NCI-H1048 (cell line): ENCODE measurements around the gene APOE.
"Not testable (repeated sequence)": the region's sequence is repeated elsewhere in the genome, so short reads cannot be mapped to it uniquely, and the experiment has no call there.

Experiments used
- DNase-seq: peaks from one replicate; lab custom pipeline; 2025; lab: John Stamatoyannopoulos, UW

Gene APOE

DNA sequence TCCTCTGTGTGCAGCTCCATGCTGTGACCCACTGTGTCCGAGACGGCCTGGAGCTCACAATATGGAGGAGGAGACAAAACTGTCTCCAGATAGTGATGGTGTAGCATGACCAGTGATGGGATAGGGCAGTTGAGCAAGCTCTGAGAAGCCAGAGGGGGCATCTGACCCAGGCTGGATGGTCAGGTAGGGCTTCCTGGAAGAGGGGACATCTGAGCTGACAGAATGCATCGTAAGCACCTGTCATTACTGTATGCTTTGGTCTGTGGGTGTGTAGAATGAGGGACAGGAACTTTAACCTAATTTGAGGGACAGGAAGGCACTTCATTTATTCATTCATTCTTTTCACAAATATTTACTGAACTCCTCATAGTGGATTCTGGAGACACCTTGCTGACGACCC lies 21.0 kb upstream of the APOE start:
- DNase-seq: no peak

DNA sequence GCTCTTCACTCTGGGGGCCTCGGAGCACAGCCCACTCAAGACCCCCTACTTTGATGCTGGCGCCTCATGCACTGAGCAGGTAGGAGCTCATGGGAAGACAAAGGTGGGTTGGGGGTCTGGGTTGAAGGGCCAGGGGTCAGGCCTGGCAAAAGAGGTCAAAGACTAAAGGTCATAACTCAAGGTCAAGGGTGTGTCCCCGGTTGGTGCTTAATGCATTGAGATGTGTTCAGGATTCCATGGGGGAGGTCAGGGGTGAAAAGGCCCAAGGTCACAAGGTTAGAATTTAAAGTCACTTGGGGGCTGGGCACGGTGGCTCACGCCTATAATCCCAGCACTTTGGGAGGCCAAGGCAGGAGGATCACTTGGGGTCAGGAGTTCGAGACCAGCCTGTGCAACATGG lies 19.5 kb upstream of the APOE start:
- DNase-seq: no peak

DNA sequence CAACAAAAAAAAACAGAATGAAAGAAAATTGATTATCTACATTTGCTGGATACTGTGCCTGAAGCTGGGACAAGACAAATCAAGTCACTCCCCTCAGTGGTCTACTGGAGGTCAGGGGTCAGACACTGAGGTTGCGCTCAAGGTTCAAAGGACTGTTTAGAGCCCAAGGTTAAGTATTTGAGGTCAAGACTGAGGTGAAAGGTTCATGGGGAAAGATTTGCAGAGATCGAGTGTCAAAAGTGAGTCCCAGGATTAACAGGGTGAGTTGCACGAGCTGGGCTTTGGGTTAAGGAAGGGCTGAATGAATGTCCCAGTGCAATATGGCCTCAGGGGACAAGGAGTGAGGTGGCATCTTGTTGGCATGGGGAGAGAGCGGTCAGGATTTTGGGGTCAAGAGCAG lies 17.9 kb upstream of the APOE start:
- DNase-seq: no peak

DNA sequence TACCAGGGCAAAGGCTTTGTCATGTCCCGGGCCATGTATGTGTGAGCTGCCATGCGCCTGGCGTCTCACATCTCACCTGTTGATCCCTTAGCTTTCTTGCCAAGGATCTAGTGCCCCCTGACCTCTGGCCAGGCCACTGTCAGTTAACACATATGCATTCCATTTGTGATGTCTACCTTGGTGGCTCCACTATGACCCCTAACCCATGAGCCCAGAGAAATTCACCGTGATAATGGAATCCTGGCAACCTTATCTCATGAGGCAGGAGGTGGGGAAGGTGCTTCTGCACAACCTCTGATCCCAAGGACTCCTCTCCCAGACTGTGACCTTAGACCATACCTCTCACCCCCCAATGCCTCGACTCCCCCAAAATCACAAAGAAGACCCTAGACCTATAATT lies 17.3 kb upstream of the APOE start:
- not testable (repeated sequence) for DNase-seq

DNA sequence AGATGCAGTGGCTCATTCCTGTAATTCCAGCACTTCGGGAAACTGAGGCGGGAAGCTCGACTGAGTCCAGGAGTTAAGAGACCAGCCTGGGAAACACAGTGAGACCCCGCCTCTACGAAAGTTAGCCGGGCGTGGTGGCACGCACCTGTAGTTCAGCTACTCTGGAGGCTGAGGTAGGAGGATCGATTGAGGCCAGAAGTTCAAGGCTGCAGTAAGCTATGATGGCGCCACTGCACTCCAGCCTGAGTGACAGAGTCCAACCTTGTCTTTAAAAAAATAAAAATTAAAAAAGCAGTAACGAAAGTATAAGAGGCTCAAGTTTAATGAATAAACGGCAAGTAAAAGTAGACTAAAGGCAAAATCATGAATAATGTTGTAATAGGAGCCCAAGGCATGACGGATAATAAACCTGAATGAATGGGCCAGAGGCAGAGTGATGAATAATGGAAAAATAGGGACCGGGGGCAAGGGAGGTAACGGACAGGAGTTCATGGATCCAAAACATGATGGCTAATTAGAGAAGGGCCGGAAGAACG lies 15.7 kb upstream of the APOE start:
- DNase-seq: no peak

DNA sequence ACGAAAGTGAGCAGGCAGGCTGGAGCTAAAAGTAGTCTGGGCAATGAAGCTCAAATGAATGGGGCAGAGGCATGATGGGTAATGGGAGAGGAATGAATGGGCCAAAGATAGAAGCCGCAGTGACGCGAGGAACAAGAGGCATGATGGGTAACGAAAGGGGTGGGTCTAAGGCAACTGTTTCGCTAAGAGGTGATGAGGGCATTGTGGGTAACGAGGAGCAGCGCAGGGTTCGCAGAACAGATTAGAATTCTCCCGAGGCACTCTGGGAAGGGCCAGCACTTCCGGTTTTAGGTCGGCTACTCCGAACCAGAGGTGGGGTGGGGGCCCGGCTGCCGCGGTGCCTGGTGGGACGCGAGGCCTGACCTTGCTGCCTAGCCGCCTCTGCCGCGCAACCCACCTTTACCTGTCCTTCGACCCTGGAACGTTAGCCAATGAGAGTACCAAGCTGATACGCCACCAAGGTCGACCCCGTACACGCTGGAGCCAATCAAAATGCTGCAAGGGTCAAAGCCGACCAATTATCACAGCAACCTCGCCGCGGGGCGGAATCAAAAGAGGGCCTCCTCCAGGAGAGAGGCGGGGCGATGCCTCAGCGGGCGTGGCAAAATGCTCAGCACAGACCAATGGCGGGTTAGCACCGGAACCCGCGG lies 15.1 kb upstream of the APOE start:
- peak; percentile 100 for DNase-seq

DNA sequence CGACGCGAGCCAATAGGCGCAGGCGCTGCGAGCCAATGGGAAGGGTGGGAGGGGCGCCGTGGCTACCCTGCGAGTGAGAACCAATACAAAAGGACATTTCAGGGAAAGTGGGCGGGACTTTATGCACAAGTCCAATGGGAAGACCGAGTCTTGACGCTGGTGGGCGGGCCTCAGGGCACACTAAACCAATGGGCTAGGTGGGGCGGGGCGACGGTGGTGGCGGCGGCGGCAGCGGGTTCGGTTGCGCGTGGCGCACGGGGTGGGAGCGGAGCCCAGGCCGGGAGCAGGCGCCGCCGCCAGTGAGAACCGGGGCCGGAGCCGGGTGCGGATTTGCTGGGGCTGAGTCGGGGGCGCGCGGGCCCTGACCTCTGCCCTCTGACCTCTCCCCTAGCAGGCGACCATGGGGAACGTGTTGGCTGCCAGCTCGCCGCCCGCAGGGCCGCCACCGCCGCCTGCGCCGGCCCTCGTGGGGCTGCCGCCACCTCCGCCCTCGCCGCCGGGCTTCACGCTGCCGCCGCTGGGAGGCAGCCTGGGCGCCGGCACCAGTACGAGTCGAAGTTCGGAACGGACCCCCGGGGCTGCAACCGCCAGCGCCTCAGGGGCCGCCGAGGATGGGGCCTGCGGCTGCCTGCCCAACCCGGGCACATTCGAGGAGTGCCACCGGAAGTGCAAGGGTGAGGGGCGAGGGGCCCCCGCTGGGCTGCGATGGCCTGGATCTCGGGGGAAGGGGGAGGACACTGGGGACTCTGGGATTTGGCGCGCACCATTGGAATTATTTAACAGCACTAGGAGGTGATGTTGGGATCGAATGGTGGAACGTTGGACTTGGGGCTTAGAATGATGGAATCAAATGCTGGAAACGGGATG lies 14.3 kb upstream of the APOE start, which contains the start of gene TOMM40:
TSS of gene TOMM40 (plus strand) at position 239 of the 867 bp plus-strand sequence. CDS start at position 401, 162 bp downstream.
- peak; percentile 100 for DNase-seq

DNA sequence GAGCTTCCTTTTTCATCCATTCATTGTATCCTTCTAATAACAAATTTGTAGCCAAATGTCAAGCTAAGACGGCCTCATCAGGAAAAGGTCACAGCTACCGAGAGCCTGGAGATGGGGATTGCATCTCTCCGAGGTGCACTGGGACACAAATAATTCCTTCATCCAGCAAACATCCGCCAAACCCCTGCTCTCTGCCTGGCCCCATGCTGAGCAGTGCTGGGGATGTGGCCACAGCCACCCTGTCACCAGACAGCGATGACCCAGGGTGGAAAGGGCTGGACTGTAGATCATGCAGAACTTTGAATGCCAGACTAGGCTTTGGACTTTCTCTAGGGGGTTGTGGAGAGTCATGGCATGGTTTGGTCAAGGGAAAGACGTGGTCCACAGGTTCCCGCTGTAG lies 12.7 kb upstream of the APOE start:
- no peak for DNase-seq

DNA sequence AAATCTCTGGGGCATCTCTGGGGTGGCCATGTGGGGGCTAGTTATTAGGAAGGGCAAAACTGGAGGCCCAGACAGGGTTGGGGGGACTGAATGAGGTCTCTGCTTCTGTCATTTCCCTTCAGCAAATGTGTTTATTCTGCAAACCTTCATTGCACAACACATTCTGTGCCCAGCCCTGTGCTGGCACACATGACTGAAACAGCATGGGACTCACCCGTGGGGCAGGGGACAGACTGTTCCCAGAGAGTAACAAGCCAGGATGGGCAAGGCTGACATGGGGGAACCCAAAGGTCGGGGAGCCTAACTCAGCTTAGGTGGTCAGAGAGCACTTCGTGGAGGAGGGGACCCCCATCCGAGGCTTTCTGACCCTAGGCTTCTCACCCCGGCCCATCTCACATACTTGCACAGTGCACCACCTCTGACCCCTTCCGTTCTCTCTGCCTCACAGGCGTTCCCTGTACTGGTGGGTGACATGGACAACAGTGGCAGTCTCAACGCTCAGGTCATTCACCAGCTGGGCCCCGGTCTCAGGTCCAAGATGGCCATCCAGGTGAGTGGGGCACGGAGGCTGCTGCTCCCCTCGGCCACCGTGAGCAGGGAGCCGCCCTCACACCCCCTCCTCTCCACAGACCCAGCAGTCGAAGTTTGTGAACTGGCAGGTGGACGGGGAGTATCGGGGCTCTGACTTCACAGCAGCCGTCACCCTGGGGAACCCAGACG lies 12.1 kb upstream of the APOE start:
- no peak for DNase-seq

DNA sequence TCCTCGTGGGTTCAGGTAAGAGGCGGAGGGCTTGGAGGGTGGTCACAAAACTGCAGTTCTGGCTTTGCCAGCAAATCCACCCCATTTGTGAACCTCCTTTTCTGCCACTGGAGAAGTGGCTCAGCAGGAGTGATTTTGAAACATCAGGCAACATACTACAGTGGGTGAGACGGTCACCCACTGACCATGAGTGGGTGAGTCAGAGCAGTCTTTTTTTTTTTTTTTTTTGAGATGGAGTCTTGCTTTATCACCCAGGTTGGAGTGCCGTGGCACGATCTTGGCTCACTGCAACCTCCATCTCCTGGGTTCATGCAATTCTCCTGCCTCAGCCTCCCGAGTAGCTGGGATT lies 11.6 kb upstream of the APOE start:
- no peak for DNase-seq

DNA sequence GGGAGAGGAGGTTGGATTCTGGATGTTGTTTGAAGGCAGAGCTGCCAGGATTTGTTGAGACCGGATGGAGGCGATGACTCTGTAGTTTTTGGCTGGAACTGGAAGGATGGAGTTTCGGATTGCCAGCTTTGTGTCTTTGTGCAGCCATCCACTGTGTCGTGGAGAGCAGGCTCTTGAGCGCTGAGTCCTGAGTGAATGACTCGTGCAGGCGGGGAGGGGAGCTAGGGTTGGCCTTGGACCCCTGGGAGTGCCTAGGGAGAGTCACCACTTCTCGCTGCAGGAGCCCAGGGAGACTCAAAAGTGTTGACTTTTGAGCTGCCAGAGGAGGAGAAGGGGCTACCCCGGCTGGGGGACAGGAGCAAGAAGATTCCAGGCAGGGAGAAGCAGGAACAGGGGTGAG lies 10.7 kb upstream of the APOE start:
- DNase-seq: no peak

DNA sequence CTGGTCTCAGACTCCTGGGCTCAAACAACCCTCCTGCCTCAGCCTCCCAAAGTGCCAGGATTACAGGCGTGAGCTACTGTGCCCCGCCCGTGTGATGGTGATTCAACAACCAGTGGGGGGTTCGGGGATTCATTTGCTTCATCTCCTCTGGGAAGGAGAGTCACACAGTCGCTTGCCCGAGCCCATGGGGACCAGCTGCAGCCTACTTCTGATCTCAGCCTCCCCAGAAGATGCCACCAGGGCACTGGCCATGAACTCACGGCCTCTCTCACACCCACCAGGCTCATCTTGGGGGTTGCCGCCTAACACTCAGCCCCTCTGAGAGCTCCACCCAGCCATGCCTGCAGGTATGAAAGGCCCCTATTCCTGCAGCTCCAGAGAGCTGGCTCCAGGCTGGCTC lies 7.8 kb upstream of the APOE start:
- no peak for DNase-seq

DNA sequence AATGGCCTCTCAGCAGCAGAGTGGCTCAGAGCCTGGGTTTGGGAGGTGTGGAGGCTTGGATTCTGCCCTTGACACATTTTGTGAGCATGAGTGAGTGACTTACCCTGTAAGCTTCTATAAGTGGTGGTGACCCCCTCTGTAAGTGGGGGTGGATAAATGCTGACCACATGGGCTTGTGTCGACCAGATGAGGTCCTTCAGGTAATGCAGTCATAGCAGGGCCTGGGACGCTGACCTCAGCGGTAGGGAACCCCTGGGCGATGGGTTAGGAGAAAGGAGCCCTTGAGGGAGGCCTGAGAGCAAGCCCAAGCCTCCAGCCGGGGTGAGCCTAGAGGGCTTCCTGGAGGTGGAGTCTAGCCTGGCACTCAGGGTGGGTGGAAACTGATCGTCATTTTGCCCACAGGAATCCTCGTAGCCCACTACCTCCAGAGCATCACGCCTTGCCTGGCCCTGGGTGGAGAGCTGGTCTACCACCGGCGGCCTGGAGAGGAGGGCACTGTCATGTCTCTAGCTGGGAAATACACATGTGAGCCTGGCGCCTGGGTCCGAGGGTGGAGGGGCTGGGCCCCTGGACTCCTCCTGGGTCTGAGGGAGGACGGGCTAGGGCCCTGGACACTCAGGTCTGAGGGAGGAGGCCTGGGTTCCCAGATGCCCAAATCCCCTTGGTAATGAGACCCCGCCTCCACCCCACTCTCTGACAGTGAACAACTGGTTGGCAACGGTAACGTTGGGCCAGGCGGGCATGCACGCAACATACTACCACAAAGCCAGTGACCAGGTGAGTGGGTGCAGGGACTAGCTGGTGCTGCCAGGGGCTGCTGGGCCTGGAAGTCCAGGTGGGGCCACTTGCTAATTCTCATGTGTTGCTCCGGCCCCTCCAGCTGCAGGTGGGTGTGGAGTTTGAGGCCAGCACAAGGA lies 5.0 kb upstream of the APOE start:
- DNase-seq: no peak

DNA sequence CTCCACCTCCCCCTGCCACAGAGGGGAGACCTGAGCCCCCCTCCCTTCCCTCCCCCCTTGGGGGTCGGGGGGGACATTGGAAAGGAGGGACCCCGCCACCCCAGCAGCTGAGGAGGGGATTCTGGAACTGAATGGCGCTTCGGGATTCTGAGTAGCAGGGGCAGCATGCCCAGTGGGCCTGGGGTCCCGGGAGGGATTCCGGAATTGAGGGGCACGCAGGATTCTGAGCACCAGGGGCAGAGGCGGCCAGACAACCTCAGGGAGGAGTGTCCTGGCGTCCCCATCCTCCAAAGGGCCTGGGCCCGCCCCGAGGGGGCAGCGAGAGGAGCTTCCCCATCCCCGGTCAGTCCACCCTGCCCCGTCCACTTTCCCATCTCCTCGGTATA lies 2.4 kb upstream of the APOE start:
- DNase-seq: no peak

DNA sequence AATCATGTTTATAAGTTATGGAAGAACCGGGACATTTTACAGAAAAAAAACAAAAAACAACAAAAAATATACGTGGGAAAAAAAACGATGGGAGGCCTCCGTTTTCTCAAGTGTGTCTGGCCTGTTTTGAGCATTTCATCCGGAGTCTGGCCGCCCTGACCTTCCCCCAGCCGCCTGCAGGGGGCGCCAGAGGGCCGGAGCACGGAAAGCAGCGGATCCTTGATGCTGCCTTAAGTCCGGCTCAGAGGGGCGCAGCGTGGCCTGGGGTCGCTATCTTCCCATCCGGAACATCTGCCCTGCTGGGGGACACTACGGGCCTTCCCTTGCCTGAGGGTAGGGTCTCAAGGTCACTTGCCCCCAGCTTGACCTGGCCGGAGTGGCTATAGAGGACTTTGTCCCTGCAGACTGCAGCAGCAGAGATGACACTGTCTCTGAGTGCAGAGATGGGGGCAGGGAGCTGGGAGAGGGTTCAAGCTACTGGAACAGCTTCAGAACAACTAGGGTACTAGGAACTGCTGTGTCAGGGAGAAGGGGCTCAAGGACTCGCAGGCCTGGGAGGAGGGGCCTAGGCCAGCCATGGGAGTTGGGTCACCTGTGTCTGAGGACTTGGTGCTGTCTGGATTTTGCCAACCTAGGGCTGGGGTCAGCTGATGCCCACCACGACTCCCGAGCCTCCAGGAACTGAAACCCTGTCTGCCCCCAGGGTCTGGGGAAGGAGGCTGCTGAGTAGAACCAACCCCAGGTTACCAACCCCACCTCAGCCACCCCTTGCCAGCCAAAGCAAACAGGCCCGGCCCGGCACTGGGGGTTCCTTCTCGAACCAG lies 1.8 kb upstream of the APOE start:
- peak; percentile 21 for DNase-seq

DNA sequence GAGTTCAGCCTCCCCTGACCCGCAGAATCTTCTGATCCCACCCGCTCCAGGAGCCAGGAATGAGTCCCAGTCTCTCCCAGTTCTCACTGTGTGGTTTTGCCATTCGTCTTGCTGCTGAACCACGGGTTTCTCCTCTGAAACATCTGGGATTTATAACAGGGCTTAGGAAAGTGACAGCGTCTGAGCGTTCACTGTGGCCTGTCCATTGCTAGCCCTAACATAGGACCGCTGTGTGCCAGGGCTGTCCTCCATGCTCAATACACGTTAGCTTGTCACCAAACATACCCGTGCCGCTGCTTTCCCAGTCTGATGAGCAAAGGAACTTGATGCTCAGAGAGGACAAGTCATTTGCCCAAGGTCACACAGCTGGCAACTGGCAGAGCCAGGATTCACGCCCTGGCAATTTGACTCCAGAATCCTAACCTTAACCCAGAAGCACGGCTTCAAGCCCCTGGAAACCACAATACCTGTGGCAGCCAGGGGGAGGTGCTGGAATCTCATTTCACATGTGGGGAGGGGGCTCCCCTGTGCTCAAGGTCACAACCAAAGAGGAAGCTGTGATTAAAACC lies 1.1 kb upstream of the APOE start:
- no peak for DNase-seq

DNA sequence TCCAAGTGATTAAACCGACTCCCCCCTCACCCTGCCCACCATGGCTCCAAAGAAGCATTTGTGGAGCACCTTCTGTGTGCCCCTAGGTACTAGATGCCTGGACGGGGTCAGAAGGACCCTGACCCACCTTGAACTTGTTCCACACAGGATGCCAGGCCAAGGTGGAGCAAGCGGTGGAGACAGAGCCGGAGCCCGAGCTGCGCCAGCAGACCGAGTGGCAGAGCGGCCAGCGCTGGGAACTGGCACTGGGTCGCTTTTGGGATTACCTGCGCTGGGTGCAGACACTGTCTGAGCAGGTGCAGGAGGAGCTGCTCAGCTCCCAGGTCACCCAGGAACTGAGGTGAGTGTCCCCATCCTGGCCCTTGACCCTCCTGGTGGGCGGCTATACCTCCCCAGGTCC lies 2.0 kb downstream of the APOE start:
- DNase-seq: no peak

DNA sequence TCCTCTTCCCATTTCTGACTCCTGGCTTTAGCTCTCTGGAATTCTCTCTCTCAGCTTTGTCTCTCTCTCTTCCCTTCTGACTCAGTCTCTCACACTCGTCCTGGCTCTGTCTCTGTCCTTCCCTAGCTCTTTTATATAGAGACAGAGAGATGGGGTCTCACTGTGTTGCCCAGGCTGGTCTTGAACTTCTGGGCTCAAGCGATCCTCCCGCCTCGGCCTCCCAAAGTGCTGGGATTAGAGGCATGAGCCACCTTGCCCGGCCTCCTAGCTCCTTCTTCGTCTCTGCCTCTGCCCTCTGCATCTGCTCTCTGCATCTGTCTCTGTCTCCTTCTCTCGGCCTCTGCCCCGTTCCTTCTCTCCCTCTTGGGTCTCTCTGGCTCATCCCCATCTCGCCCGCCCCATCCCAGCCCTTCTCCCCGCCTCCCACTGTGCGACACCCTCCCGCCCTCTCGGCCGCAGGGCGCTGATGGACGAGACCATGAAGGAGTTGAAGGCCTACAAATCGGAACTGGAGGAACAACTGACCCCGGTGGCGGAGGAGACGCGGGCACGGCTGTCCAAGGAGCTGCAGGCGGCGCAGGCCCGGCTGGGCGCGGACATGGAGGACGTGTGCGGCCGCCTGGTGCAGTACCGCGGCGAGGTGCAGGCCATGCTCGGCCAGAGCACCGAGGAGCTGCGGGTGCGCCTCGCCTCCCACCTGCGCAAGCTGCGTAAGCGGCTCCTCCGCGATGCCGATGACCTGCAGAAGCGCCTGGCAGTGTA lies 2.7 kb downstream of the APOE start:
- DNase-seq: no peak

DNA sequence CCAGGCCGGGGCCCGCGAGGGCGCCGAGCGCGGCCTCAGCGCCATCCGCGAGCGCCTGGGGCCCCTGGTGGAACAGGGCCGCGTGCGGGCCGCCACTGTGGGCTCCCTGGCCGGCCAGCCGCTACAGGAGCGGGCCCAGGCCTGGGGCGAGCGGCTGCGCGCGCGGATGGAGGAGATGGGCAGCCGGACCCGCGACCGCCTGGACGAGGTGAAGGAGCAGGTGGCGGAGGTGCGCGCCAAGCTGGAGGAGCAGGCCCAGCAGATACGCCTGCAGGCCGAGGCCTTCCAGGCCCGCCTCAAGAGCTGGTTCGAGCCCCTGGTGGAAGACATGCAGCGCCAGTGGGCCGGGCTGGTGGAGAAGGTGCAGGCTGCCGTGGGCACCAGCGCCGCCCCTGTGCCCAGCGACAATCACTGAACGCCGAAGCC lies 3.3 kb downstream of the APOE start:
- no peak for DNase-seq

DNA sequence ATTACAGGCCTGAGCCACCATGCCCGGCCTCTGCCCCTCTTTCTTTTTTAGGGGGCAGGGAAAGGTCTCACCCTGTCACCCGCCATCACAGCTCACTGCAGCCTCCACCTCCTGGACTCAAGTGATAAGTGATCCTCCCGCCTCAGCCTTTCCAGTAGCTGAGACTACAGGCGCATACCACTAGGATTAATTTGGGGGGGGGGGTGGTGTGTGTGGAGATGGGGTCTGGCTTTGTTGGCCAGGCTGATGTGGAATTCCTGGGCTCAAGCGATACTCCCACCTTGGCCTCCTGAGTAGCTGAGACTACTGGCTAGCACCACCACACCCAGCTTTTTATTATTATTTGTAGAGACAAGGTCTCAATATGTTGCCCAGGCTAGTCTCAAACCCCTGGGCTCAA lies 4.2 kb downstream of the APOE start:
- no peak for DNase-seq
